Epithelial cell of proximal tubule (primary cell): ENCODE measurements around the gene ZNF200. TPM values are rescaled to one million over a fixed set of nuclear protein-coding genes. Genes with fewer than 3 reads are reported as not detected.

Experiments
- DNase-seq: peaks from one replicate; pipeline ENCODE4 v3.0.0-alpha.2; 2011; ENCODE audit warnings: low read depth
- H3K4me3 ChIP-seq: 2 replicates; pipeline ENCODE4 v1.5.1; 2011; ENCODE audit warnings: low read depth, mild to moderate bottlenecking, low read length
- CTCF ChIP-seq: conservative IDR thresholded peaks from 2 replicates; pipeline ENCODE4 v1.5.1; 2012; ENCODE audit warnings: low read depth, mild to moderate bottlenecking, low read length
- total RNA-seq: library from RNA; depleted of rRNA; stranded (reverse); fragments of >200 nt; gene quantifications from 2 replicates; pipeline ENCODE4 v1.2.3, GENCODE V29; 2015

Gene ZNF200
- total RNA-seq, 1 donor from 2014 or later = 6.3 TPM

- no peak for DNase-seq
- H3K4me3 ChIP-seq = no peak overlapping the region
- TF ChIP-seq CTCF = no peak
Measured at GRCh38 chr16:3248596-3248995, 13.6 kb upstream of the ZNF200 start.

- TF ChIP-seq CTCF = no peak
- no peak overlapping the region for H3K4me3 ChIP-seq
- no peak for DNase-seq
Measured at GRCh38 chr16:3246876-3247275, 11.9 kb upstream of the ZNF200 start.

GRCh38 chr16:3246002-3246401 lies 11.0 kb upstream of the ZNF200 start:
- TF ChIP-seq CTCF = no peak
- no peak for DNase-seq
- no peak overlapping the region for H3K4me3 ChIP-seq

- no peak for TF ChIP-seq CTCF
- no peak overlapping the region for H3K4me3 ChIP-seq
- no peak for DNase-seq
Measured at GRCh38 chr16:3243882-3244281, 8.9 kb upstream of the ZNF200 start.

GRCh38 chr16:3242709-3243108 lies 7.8 kb upstream of the ZNF200 start:
- no peak for TF ChIP-seq CTCF

GRCh38 chr16:3241761-3242160 lies 6.8 kb upstream of the ZNF200 start:
- no peak for DNase-seq
- no peak overlapping the region for H3K4me3 ChIP-seq
- no peak for TF ChIP-seq CTCF

More at GRCh38 chr16:3242709-3243108, 7.8 kb upstream of the ZNF200 start:
- no peak overlapping the region for H3K4me3 ChIP-seq
- DNase-seq = no peak

- no peak overlapping the region for H3K4me3 ChIP-seq
- no peak for TF ChIP-seq CTCF
- no peak for DNase-seq
Measured at GRCh38 chr16:3235856-3236669, 1.1 kb upstream of the ZNF200 start.
